IgD-negative memory B cell (primary cell): ENCODE measurements around the gene TRIM67. TPM values are rescaled to one million over a fixed set of nuclear protein-coding genes. Genes with fewer than 3 reads are reported as not detected.

Source experiments
- H3K27ac Mint-ChIP-seq, 3 donors: one replicate each; pipeline ENCODE4 v1.8.0; 2020 to 2022; ENCODE audit warnings: mild to moderate bottlenecking in 3 of 3, mixed read lengths in 3 of 3, moderate library complexity in 1 of 3
- H3K27me3 Mint-ChIP-seq: one replicate; pipeline ENCODE4 v1.8.0; 2021; ENCODE audit warnings: mixed read lengths
- H3K36me3 Mint-ChIP-seq: one replicate; pipeline ENCODE4 v1.8.0; 2020; ENCODE audit warnings: mild to moderate bottlenecking, mixed read lengths
- H3K4me1 Mint-ChIP-seq, 3 donors: one replicate each; pipeline ENCODE4 v1.8.0; 2020 to 2022; ENCODE audit warnings: mixed read lengths in 3 of 3, mild to moderate bottlenecking in 1 of 3
- H3K4me3 Mint-ChIP-seq, 4 donors: one replicate each; pipeline ENCODE4 v1.8.0; 2020 to 2022; ENCODE audit warnings: mild to moderate bottlenecking in 4 of 4, mixed read lengths in 4 of 4, moderate library complexity in 3 of 4
- H3K9me3 Mint-ChIP-seq, 3 donors: one replicate each; pipeline ENCODE4 v1.8.0; 2020 to 2021; ENCODE audit warnings: mixed read lengths in 3 of 3, mild to moderate bottlenecking in 1 of 3
- polyA plus RNA-seq: library from polyadenylated mRNA; unstranded; fragments of 300-500 nt; fragmentation: Illumina TruSeq; gene quantifications from one replicate; pipeline ENCODE4 v1.2.3, GENCODE V29; 2021

The TRIM67 gene
- polyA plus RNA-seq, 1 donor from 2014 or later, result not detected

GRCh38 chr1:231162970-231163829 is 1.3 kb downstream of the TRIM67 start:
- peaks cover 2% of the 10 kb centered on the region for H3K36me3 Mint-ChIP-seq
- no peak overlapping the region for H3K27ac Mint-ChIP-seq
- H3K9me3 Mint-ChIP-seq, result peaks cover 0 to 2% (median 0%) of the 10 kb centered on the region in 3 donors
- peaks cover 0 to 5% (median 1%) of the 10 kb centered on the region in 3 donors for H3K4me1 Mint-ChIP-seq
- H3K4me3 Mint-ChIP-seq, result peak overlapping the region in 1 of 4 donors; percentile 37
- H3K27me3 Mint-ChIP-seq, result peaks cover 39% of the 10 kb centered on the region

- peaks cover 0 to 5% (median 1%) of the 10 kb centered on the region in 3 donors for H3K4me1 Mint-ChIP-seq
- H3K4me3 Mint-ChIP-seq, result no peak overlapping the region
- H3K36me3 Mint-ChIP-seq, result peaks cover 2% of the 10 kb centered on the region
- H3K27me3 Mint-ChIP-seq, result peaks cover 36% of the 10 kb centered on the region
- H3K27ac Mint-ChIP-seq, result peak overlapping the region in 1 of 3 donors; percentile 10
- peaks cover 0 to 2% (median 0%) of the 10 kb centered on the region in 3 donors for H3K9me3 Mint-ChIP-seq
These were observed 2.1 kb downstream of the TRIM67 start for GRCh38 chr1:231163830-231164427.

GRCh38 chr1:231165371-231165770 is 3.5 kb downstream of the TRIM67 start:
- Mint-ChIP-seq H3K9me3 (peaks cover 0 to 2% (median 0%) of the 10 kb centered on the region in 3 donors), H3K36me3 (peaks cover 2% of the 10 kb centered on the region), H3K4me1 (peaks cover 0 to 3% (median 1%) of the 10 kb centered on the region in 3 donors), H3K27me3 (peaks cover 26% of the 10 kb centered on the region), H3K4me3 (no peak overlapping the region), H3K27ac (no peak overlapping the region)

GRCh38 chr1:231166398-231166797 is 4.5 kb downstream of the TRIM67 start:
- peaks cover 0 to 2% (median 0%) of the 10 kb centered on the region in 3 donors for H3K9me3 Mint-ChIP-seq
- H3K27ac Mint-ChIP-seq, result no peak overlapping the region
- no peak overlapping the region for H3K4me3 Mint-ChIP-seq
- H3K27me3 Mint-ChIP-seq, result peaks cover 19% of the 10 kb centered on the region
- H3K36me3 Mint-ChIP-seq, result peaks cover 2% of the 10 kb centered on the region
- H3K4me1 Mint-ChIP-seq, result peaks cover 0 to 3% (median 0%) of the 10 kb centered on the region in 3 donors

GRCh38 chr1:231170875-231171274 is 9.0 kb downstream of the TRIM67 start:
- H3K9me3 Mint-ChIP-seq, result no peaks in the 10 kb centered on the region
- H3K27ac Mint-ChIP-seq, result no peak overlapping the region
- H3K4me1 Mint-ChIP-seq, result no peaks in the 10 kb centered on the region
- no peak overlapping the region for H3K4me3 Mint-ChIP-seq
- H3K27me3 Mint-ChIP-seq, result peaks cover 6% of the 10 kb centered on the region
- no peaks in the 10 kb centered on the region for H3K36me3 Mint-ChIP-seq

- no peak overlapping the region for H3K27ac Mint-ChIP-seq
- no peaks in the 10 kb centered on the region for H3K9me3 Mint-ChIP-seq
- H3K27me3 Mint-ChIP-seq, result peaks cover 11% of the 10 kb centered on the region
- H3K4me1 Mint-ChIP-seq, result no peaks in the 10 kb centered on the region
- H3K4me3 Mint-ChIP-seq, result no peak overlapping the region
- no peaks in the 10 kb centered on the region for H3K36me3 Mint-ChIP-seq
These were observed 9.9 kb downstream of the TRIM67 start for GRCh38 chr1:231171623-231172197.

- H3K36me3 Mint-ChIP-seq, result no peaks in the 10 kb centered on the region
- H3K27ac Mint-ChIP-seq, result no peak overlapping the region
- H3K27me3 Mint-ChIP-seq, result peaks cover 12% of the 10 kb centered on the region
- H3K4me3 Mint-ChIP-seq, result no peak overlapping the region
- no peaks in the 10 kb centered on the region for H3K4me1 Mint-ChIP-seq
- H3K9me3 Mint-ChIP-seq, result no peaks in the 10 kb centered on the region
These were observed 10.6 kb downstream of the TRIM67 start for GRCh38 chr1:231172411-231172810.

GRCh38 chr1:231176421-231176820 is 14.6 kb downstream of the TRIM67 start:
- Mint-ChIP-seq H3K4me3 (no peak overlapping the region), H3K9me3 (no peaks in the 10 kb centered on the region), H3K27me3 (peaks cover 13% of the 10 kb centered on the region), H3K4me1 (no peaks in the 10 kb centered on the region), H3K36me3 (no peaks in the 10 kb centered on the region), H3K27ac (no peak overlapping the region)

GRCh38 chr1:231177226-231177625 is 15.4 kb downstream of the TRIM67 start:
- H3K9me3 Mint-ChIP-seq, result no peaks in the 10 kb centered on the region
- H3K27ac Mint-ChIP-seq, result no peak overlapping the region
- no peaks in the 10 kb centered on the region for H3K36me3 Mint-ChIP-seq
- H3K4me3 Mint-ChIP-seq, result no peak overlapping the region
- H3K4me1 Mint-ChIP-seq, result no peaks in the 10 kb centered on the region
- peaks cover 14% of the 10 kb centered on the region for H3K27me3 Mint-ChIP-seq

GRCh38 chr1:231177936-231178335 is 16.1 kb downstream of the TRIM67 start:
- Mint-ChIP-seq H3K4me3 (no peak overlapping the region), H3K36me3 (no peaks in the 10 kb centered on the region), H3K9me3 (no peaks in the 10 kb centered on the region), H3K27me3 (peaks cover 14% of the 10 kb centered on the region), H3K4me1 (no peaks in the 10 kb centered on the region), H3K27ac (no peak overlapping the region)

- H3K9me3 Mint-ChIP-seq, result no peaks in the 10 kb centered on the region
- no peaks in the 10 kb centered on the region for H3K36me3 Mint-ChIP-seq
- H3K4me3 Mint-ChIP-seq, result no peak overlapping the region
- H3K27me3 Mint-ChIP-seq, result peaks cover 14% of the 10 kb centered on the region
- H3K4me1 Mint-ChIP-seq, result no peaks in the 10 kb centered on the region
- H3K27ac Mint-ChIP-seq, result no peak overlapping the region
These were observed 17.1 kb downstream of the TRIM67 start for GRCh38 chr1:231178970-231179369.

GRCh38 chr1:231180034-231180433 is 18.2 kb downstream of the TRIM67 start:
- H3K27me3 Mint-ChIP-seq, result peaks cover 12% of the 10 kb centered on the region
- H3K36me3 Mint-ChIP-seq, result no peaks in the 10 kb centered on the region
- H3K9me3 Mint-ChIP-seq, result no peaks in the 10 kb centered on the region
- no peak overlapping the region for H3K27ac Mint-ChIP-seq
- H3K4me1 Mint-ChIP-seq, result no peaks in the 10 kb centered on the region
- no peak overlapping the region for H3K4me3 Mint-ChIP-seq

- Mint-ChIP-seq H3K27ac (no peak overlapping the region), H3K4me3 (no peak overlapping the region), H3K27me3 (peaks cover 9% of the 10 kb centered on the region), H3K36me3 (no peaks in the 10 kb centered on the region), H3K4me1 (no peaks in the 10 kb centered on the region), H3K9me3 (no peaks in the 10 kb centered on the region)
These were observed 19.4 kb downstream of the TRIM67 start for GRCh38 chr1:231181271-231181670.

- Mint-ChIP-seq H3K4me1 (no peaks in the 10 kb centered on the region), H3K9me3 (no peaks in the 10 kb centered on the region), H3K27ac (no peak overlapping the region), H3K4me3 (no peak overlapping the region), H3K27me3 (peaks cover 10% of the 10 kb centered on the region), H3K36me3 (no peaks in the 10 kb centered on the region)
These were observed 20.5 kb downstream of the TRIM67 start for GRCh38 chr1:231182317-231182716.
